BJ (cell line): ENCODE results near the gene SF3A2. TPM values are rescaled to one million over a fixed set of nuclear protein-coding genes. Genes with fewer than 3 reads are reported as not detected.

Experiments
- CTCF ChIA-PET: fragments of 350-600 bp; formaldehyde crosslinking; extraction: SDS; loops from one replicate; lab custom pipeline; 2021; ENCODE audit warnings: antibody characterized with exemption, inconsistent platforms; lab: Yijun Ruan, JAX
- POLR2A ChIA-PET: fragments of 300-600 bp; sonication (Branson Sonifier 250); formaldehyde crosslinking; extraction: SDS; loops from one replicate; lab custom pipeline; 2021; ENCODE audit warnings: antibody characterized with exemption; lab: Charles Lee
- DNase-seq: peaks from one replicate; pipeline ENCODE4 v3.0.0-alpha.2; 2011; ENCODE audit warnings: low read depth
- H3K27me3 ChIP-seq: 2 replicates; pipeline ENCODE4 v1.6.0; 2011; ENCODE audit warnings: low read length; ENCODE audit not compliant: control insufficient read depth, insufficient read depth
- H3K36me3 ChIP-seq: 2 replicates; pipeline ENCODE4 v1.5.1; 2011; ENCODE audit warnings: low read length; ENCODE audit not compliant: control insufficient read depth, insufficient read depth
- H3K4me3 ChIP-seq: 2 replicates; pipeline ENCODE4 v1.5.1; 2011; ENCODE audit warnings: low read depth, mild to moderate bottlenecking, control low read depth, low read length
- CTCF ChIP-seq: IDR thresholded peaks from 2 replicates; pipeline ENCODE4 v1.5.1; 2011; ENCODE audit warnings: low read depth, mild to moderate bottlenecking, control low read depth, inconsistent platforms, low read length, moderate library complexity; ENCODE audit not compliant: insufficient read depth
- polyA plus RNA-seq: library from polyadenylated mRNA; depleted of rRNA; stranded (reverse); fragments of >200 nt; gene quantifications from 2 replicates; pipeline ENCODE4 v1.2.3, GENCODE V29; 2011

Gene SF3A2
- polyA plus RNA-seq, 1 experiment, result 12.2 TPM

DNA sequence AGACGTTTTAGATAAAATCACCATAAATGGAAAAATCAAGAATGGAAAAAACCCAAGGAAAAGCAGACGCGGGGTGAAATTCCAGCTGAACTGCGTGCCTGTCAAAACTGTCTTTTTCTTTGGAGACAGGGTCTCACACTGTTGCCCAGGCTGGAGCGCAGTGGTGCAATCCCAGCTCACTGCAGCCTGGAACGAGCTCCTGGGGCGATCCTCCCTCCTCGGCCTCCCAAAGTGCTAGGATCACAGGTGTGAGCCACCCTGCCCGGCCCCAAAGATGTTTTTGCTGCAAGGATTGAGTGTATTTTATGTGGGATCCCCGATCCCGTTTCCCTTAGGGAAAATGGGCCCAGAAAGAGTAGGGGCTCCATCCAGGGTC, 46.2 kb downstream of the SF3A2 start:
- TF ChIP-seq CTCF, result no peak
- peaks cover 5% of the 10 kb centered on the region; the same call in 1 of the 2 replicates for H3K27me3 ChIP-seq
- POLR2A ChIA-PET, result no interaction called here
- DNase-seq, result no peak
- H3K4me3 ChIP-seq, result no peak overlapping the region
- CTCF ChIA-PET, result interaction anchor here (1.0 to 1.7 kb wide), 3 partner anchors 9 to 33 kb away, joined by 3 to 4 read pairs (median 4); no protein-coding TSS in a partner anchor
- H3K36me3 ChIP-seq, result no peaks in the 10 kb centered on the region

DNA sequence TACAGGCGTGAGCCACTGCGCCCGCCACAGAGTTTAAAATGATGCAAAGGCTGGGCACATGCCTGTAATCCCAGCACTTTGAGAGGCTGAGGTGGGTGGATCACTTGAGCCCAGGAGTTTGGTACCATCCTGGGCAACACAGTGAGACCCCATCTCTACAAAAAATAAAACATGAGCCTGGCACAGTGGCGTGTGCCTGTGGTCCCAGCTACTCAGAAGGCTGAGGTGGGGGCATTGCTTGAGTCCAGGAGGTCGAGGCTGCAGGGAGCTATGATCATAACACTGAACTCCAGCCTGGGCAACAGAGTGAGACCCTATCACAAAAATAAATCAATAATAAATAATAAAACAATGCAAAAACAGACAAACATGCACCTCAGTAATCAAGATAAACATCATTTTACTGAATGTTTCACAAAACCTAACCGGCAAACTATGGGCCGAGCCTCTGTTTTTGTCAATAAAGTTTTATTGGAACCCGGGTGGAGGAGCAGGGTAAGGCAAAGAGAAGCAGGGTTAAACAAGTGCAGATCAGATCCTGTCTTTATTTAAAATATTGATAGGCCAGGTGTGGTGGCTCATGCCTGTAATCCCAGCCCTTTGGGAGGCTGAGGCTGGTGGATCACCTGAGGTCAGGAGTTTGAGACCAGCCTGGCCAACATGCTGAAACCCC, 47.3 kb downstream of the SF3A2 start:
- no peak for DNase-seq
- ChIA-PET POLR2A (no interaction called here), CTCF (interaction anchor here (1.0 kb wide), 1 partner anchor 11 kb away, joined by 3 read pairs; no protein-coding TSS in a partner anchor)
- no peak overlapping the region for H3K4me3 ChIP-seq
- peaks cover 13% of the 10 kb centered on the region for H3K27me3 ChIP-seq
- H3K36me3 ChIP-seq, result no peaks in the 10 kb centered on the region
- TF ChIP-seq CTCF, result no peak

DNA sequence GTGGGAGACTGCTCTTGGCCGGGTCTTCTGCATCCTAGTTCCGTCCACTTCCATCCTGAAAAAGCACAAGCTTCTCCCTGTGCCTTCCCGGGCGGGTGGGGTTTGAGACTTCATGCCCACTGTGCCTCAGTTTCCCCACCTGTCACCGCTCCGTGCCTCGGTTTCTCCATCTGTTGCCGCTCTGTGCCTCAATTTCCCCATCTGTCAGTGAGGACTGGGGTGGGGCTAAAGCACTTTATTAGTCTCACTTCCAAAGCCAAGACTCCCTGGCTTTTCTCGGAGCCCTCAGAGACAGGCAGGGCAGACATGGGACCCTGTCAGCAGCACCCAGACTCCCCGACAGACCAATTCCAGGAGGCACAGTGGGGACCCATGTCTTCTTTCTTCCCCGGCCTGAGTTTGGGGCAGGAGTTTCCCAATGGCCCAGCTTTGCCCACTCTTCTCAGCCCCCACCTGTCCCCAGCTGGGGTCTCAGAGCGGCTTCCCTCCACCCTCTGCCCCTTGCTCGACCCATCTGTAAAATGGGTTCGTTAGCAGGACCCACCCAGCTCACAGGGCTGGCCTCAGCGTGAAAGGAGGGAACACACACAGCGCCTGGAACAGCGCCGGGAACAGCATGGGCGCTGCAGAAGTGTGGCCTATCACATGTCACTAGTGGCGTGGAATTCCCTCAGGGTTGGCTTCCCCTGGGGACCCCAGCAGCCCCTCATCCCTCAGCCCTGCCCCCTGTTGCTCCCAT, 49.9 kb downstream of the SF3A2 start:
- no peak for DNase-seq
- no peak for TF ChIP-seq CTCF
- Histone ChIP-seq H3K36me3 (no peaks in the 10 kb centered on the region), H3K4me3 (no peak overlapping the region), H3K27me3 (peaks cover 27% of the 10 kb centered on the region)
- ChIA-PET CTCF (interaction anchor here (0.6 to 5.3 kb wide), 2 partner anchors 12 to 194 kb away, joined by 7 to 34 read pairs; no protein-coding TSS in a partner anchor), POLR2A (no interaction called here)

DNA sequence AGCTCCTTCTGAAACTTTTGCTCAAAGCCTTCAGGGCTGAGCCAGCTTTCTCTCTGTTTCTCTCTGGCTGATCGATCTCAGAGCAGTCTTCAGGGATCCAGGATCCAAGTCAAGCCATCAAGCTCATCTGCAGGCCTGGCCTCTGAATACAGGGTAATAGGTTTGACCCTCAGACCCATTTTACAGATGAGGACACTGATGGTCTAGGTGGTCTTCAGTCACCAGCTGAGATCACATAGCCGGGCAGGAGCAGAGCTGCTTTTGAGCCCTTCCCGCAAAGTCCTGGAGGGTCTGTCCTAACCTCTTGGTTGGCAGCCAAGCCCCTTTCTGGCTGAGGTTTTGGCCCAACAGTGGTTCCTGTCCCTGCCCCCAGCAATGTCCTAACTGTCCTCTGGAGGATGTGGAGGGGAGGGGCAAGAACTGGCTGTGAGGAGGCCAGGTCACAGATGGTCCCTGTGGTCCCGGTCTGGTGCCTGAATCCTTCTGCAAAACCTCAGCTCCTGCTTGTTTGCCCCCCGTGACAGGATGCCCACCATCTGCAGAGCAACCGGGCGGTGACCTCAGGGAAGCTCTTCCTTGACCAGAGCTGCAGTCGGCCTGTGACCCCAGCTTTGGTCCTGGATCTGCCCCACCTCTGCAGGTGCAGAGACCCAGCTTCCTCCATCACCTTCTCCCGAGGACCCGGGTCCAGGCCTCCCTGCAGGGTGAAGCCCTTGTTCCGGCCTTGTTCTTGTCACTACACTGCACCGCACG, 51.1 kb downstream of the SF3A2 start:
- ChIA-PET POLR2A (no interaction called here), CTCF (interaction anchor here (5.3 kb wide), 1 partner anchor 13 kb away, joined by 34 read pairs; no protein-coding TSS in a partner anchor)
- peaks cover 27% of the 10 kb centered on the region for H3K27me3 ChIP-seq
- DNase-seq, result no peak
- H3K36me3 ChIP-seq, result no peaks in the 10 kb centered on the region
- no peak overlapping the region for H3K4me3 ChIP-seq
- no peak for TF ChIP-seq CTCF
